Central memory CD4-positive, alpha-beta T cell (primary cell): ENCODE data around the gene PTGER4.
"Not testable (repeated sequence)": the region's sequence is repeated elsewhere in the genome, so short reads cannot be mapped to it uniquely, and the experiment has no call there.

Source experiments
- DNase-seq: peaks from one replicate; pipeline ENCODE4 v3.0.0; 2022
- total RNA-seq, 3 experiments: gene quantifications; one replicate each; lab custom pipeline; 2026; lab: John Stamatoyannopoulos, UW

The PTGER4 gene
- total RNA-seq: 71.6 to 344 (median 305) reads per million in 3 experiments

DNA sequence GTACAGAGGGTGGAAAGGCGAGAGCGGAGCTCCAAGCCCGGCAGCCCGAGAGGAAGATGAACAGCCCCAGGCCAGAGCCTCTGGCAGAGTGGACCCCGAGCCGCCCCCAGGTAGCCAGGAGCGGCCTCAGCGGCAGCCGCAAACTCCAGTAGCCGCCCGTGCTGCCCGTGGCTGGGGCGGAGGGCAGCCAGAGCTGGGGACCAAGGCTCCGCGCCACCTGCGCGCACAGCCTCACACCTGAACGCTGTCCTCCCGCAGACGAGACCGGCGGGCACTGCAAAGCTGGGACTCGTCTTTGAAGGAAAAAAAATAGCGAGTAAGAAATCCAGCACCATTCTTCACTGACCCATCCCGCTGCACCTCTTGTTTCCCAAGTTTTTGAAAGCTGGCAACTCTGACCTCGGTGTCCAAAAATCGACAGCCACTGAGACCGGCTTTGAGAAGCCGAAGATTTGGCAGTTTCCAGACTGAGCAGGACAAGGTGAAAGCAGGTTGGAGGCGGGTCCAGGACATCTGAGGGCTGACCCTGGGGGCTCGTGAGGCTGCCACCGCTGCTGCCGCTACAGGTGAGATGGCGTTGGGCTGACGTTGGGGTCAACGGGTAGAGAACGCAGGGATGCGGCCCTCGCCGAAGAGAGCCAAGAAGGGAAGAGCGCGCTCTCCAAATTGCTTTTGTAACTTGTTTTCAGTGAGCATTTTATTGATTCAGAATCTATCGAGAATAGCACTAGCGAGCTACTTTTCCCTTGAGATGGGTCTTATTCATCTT lies at the start of gene PTGER4:
TSS of gene PTGER4 (plus strand) at position 3 of the 769 bp plus-strand sequence. CDS start 1,079 bp downstream, outside the sequence.
- no peak for DNase-seq

DNA sequence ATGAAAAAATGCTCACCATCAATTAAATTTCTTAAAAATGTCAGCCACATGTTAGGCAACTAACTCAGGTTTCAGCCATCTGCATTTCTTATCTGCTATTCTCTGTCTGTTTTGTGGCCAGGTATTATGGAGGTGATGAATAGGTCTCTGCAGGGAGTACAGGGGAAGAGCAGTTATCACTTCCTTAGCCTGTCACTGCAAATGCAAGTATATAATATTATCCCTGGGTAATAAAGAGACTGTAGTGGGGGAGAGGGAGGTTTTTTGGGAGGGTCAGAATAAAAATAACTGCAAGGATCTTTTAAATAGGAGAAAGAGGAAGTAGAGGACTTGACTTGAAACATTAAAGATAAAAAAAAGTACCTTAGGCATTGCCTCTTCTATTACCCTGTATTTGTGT lies 49.6 kb upstream of the PTGER4 start:
- no peak for DNase-seq

DNA sequence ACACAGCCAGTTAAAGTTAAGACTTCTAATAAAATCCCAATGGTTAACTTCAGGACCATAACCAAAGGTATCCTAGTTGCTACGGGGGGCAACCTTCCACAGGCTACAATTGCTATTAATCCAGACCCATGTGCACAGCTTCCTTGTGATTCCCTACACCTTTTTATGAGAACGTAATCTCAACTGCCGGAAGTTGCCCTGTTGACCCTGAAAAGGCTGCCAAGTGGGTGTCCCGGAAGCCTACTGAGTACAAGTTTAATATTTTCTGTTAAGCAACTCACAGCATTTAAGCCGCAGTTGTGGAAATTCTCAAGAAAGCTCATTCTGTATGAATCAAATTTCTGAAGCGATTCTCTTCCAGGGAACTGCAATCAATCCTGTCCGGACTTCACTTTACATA lies 48.5 kb upstream of the PTGER4 start:
- no peak for DNase-seq

DNA sequence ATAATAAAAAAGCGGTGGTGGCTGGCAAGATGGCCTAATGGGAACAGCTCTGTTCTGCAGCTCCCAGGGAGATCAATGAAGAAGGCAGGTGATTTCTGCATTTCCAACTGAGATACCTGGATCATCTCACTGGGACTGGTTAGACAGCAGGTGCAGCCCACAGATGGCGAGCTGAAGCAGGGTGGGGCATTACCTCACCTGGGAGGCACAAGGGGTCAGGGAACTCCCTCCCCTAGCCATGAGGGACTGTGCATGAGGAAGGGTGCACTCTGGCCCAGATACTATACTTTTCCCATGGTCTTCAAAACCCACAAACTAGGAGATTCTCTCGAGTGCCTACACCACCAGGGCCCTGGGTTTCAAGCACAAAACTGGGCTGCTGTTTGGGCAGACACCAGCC lies 45.6 kb upstream of the PTGER4 start:
- DNase-seq: no peak

DNA sequence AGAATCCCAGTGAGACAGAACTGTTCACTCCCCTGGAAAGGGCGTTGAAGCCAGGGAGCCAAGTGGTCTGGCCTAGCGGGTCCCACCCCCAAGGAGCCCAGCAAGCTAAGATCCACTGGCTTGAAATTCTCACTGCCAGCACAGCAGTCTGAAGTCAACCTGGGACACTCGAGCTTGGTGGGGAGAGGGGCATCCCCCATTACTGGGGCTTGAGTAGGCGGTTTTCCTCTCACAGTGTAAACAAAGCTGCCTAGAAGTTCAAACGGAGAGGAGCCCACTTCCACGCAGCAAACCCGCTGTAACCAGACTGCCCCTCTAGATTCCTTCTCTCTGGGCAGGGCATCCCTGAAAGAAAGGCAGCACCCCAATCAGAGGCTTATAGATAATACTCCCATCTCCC lies 45.1 kb upstream of the PTGER4 start:
- no peak for DNase-seq

DNA sequence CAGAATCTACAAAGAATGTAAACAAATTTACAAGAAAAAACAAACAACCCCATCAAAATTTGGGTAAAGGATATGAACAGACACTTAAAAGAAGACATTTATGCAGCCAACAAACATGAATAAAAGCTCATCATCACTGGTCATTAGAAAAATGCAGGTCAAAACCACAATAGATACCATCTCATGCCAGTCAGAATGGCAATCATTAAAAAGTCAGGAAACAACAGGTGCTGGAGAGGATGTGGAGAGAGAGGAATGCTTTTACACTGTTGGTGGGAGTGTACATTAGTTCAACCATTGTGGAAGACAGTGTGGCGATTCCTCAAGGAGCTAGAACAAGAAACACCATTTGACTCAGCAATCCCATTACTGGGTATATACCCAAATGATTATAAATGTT lies 40.2 kb upstream of the PTGER4 start:
- not testable (repeated sequence) for DNase-seq

DNA sequence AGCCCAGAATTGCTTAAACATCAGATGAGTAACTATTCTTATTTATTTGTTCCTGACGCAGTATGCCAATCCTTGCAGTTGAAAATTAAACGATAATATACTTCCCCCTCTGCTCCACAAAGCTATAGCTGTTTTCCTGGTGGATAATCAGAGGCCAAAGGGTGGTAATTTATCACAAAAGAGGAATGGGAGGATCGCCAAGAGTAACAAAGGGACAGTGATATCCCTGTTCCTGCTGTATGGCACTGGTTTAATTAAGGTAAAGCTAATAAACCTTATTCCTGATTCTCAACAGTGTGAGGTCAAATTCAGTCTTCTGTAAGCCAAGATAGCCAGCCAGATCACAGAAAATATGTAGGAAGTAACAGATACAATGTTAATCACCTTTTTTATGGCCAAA lies 33.4 kb upstream of the PTGER4 start:
- DNase-seq: no peak

DNA sequence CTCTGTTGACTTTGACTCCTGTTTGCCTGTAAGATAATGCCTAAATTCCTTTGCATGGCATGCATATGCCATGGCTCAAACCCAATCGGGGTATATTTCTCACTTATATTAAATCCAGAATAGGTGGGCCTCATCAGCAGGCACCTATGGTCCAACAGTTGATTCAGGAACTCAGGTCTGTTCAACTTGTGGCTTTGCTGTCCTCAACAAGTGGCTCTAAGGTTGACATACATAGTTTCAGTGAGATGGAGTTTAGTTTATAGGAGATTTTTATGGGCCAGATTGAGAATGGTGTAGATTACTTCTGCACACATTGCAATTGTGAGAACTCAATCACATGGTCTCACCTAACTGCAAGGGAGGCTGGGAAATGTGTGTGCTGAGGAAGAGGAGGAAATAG lies 31.6 kb upstream of the PTGER4 start:
- no peak for DNase-seq

DNA sequence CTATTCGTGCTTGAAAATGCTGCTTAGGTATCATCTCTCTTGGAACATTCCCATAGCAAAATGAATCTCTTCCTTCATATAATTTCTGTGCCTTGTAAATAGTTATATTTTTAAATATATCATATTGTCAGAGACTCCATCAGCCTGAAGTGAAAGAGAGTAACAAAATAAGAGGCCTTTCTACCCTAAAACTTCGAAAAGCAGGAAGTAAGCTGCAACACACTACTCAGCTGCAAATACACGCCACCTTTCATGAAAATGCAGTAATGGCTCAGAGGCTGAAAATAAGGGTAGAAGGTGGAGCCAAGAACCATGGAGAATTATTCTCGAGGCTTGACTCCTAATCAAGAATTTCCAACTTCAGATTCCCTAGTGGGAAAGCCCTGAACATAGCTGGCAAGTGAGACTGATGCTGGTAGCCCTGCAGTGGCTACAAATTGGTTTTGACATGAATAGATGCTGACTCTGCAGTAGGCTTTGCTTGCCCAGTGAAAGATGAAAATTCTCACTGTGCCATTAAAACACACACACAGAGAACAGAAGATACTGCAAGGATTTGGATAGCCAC lies 30.2 kb upstream of the PTGER4 start:
- DNase-seq: peak; percentile 18

DNA sequence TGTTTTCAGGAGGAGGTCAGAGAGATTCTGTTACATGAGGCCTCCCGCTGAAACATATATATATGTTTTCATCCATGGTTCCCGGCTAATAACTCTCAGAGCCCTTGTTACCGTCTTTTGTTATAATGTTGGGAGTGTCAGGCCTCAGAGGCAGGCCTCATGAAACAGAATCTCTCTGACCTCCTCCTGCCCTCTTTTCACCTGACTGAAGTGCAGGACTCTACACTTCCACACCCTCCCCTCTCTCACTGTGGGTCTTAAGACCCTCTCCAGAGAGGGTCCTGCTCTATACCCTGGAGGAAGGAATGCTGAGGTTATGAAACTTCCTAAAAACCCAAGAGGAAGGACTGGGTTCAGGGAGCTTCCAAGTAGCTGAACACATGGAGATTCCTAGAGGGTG lies 28.5 kb upstream of the PTGER4 start:
- DNase-seq: no peak

DNA sequence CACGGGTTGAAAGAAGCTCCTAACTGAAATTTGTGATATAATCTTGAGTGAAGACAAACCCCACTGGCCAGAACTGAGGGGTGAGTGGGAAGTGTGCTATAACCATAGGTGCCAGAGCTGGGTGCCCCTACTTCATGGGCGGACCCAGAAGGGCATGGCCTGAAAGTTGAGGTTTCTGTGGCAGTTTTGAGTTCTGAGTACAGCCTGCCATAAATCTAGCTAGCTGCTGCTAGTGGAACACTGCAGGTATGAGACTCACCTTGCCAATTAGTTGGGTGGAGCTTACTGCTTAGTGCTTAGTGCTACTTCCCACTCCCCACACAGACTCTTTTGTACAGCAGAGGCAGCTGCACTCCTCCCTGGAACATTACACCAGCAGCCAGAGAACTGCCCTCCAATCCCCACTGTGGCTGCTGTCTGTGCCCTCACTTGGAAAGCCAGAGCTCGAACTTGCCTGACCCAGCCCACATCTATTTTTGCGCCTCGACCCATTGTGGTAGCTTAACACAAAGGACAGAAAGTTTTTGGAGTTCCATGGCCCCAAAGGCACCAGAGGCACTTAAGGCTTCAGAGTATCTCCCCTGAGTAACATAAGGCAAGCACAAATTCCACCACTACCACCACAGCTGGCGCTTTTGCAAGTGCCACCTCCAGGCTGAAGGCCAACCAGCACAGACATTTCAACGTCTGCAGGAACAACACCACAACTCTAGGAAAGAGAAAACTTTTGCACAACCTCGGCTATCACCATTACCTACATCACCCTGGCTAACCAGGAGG lies 27.1 kb upstream of the PTGER4 start:
- DNase-seq: no peak

DNA sequence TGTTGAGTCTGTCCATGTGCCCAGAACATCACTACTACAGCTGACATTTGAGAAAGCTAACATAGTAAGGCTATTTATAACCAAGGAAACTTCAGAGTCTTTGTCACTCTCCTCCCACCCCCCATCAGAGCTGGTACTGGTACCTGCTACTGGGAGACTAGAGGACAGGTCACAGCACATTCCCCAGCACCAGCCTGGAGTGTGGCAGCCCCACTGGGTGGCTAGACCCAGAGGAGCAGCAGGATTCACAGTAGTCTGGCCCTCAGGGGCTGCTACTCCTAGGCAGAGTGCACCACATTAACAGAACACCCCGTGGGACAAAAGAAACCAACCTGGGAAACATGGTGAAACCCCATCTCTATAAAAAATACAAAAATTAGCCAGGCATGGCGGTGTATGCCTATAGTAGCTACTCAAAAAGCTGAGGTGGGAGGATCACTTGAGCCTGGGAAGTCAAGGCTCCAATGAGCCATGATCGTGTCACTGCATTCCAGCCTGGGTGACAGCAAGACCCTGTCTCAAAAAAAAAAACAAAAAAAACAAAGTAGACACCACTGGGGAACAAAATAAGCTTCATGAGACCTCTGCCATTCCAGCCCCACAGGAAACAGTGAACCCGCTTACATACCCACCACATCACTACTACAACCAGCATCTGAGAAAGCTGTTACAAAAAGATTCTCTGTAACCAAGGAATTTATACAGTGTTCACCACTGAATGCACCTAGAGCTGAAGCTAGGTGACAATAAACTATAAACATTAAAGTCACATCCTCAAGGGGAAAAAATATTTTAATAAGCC lies 26.3 kb upstream of the PTGER4 start:
- peak; percentile 24 for DNase-seq

DNA sequence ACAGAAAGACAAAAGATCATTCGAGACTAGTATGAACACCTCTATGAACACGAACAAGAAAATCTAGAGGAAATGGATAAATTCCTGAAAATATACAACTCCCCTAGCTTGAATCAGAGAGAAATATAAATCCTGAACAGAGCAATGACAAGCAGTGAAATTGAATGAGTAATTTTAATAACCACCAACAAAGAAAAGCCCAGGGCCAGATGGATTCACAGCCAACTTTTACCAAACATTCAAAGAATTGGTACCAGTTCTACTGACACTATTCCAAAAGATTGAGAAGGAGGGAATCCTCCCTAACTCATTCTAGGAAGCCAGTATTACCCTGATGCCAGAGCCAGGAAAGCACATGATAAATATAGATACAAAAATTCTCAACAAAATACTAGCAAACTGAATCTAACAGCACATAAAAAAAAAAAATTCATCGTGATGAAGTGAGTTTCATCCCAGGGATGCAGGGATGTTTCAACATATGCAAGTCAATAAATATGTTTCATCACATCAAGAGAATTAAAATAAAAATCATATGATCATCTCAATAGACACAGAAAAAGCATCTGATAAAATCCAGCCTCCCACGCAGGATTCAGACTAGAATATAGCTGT lies 25.2 kb upstream of the PTGER4 start:
- no peak for DNase-seq

DNA sequence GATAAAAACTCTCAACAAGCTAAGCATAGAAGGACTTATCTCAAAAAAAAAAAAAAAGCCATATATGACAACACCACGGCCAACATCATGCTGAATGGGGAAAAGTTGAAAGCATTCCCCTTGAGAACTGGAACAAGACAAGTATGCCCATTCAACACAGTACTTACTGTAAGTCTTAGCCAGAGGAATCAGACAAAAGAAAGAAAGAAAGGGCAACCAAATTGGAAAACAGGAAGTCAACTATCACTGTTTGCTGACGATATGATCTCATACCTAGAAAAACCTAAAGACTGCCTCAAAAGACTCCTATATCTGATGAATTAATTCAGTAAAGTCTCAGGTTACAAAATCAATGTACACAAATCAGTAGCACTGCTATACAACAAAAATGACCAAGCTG lies 24.6 kb upstream of the PTGER4 start:
- DNase-seq: no peak

DNA sequence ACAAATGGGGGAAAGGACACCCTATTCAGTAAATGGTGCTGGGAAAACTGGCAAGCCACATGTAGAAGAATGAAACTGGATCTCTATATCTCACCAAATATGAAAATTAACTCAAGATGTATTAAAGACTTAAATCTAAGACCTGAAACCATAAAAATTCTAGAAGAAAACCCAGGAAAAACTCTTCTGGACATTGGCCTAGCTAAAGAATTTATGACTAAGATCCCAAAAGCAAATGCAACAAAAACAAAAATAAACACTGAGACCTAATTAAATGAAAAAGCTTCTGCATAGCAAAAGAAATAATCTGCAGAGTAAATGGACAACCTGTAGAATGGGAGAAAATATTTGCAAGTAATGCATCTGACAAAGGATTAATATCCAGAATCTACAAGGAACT lies 23.6 kb upstream of the PTGER4 start:
- not testable (repeated sequence) for DNase-seq

DNA sequence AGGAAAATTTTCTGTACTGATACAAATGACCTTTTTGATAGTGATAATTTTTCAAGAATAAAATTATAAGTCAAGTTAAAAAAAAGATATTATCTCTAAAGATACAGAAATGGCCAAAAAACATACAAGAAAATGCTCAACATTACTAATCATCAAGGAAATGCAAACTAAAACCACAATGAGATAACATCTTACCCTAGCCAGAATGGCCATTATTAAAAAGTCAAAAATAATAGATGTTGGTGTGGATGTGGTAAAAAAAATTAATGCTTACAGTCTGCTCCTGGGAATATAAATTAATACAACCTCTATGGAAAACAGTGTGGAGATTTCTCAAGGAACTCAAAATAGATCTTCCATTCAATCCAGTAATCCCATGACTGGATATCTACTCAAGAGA lies 22.9 kb upstream of the PTGER4 start:
- DNase-seq: no peak

DNA sequence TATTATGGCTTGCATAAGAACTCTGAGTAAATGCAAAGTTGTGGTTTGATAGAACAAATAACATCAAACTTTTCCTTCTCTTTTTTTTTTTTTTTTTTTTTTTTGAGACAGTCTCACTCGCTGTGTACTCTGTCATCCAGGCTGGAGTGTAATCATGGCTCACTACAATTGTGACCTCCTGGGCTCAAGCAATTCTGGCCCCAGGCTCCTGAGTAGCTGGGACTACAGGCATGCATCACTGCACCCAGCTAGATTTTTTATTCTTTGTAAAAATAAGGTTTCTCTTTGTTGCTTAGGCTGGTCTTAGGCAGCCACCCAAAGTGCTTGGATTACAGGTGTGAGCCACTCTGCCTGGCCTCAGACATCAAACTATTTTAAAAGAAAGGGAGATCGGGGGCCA lies 19.0 kb upstream of the PTGER4 start:
- DNase-seq: no peak

DNA sequence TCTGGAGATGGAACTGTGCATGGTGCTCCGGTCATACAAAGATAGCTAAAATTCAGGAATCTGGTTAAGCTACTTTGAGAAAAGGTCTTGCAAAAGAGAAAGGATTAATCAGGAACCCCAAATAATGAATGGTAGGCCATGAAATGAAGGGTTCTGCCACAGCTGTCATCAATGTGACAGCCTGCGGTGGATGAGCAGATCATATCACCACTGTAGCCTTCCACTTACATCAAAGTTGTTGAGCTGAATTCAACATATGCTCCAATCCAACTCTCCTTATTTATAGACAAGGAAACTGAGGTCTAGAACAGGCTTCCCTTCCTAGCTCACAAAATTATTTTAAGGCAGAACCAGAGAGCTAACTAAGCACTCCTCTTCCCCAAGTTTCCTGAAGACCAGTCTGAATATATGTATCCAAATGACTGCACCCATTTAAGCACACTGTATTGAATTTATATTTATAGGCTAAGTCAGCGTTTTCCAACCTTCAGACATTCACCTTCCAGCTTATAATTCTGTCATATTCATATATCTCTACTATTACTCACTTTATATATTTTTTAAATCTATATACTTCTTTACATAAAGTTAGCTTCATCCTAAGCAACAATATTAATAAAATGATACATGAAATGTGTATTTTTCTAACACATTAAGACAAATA lies 13.9 kb upstream of the PTGER4 start:
- DNase-seq: no peak

DNA sequence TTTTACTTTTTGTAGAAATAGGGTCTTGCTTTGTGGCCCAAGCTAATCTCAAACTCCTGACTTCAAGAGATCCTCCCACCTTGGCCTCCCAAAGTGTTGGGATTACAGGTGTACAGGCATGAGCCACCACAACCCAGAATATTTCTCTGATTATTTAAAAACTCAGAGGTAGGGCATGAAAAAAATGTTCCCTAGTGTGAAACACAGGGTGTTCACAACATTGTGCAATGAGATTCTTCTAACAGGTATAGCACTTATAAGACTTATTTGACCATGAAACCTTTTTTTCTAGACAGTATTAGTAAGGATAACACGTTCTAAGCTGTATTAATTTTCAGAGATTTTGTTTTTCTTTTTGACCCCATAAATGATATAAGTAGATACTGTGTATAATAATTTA lies 13.1 kb upstream of the PTGER4 start:
- no peak for DNase-seq

DNA sequence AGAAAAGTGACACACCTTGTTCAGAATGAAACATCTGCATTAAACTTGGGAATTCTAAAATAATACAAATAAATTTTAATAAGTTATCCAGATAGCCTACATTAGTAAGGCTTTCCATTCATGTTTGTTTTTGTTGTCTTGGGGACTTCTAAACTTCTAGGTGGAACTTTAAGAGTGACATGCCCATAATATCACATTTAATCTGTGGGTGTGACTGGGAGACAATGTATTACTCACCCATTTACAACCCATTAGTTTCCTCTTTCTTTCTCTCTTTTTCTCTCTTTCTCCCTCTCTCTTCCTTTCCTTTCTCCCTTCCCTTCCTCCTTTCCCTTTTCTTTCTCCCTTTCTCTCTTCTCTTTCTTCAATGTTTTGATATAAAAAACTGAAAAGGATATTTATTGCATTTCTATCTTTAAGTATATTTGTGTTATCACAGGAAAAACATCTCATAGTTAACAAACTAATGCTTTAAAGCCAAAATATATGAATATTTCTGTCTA lies 12.5 kb upstream of the PTGER4 start:
- no peak for DNase-seq

DNA sequence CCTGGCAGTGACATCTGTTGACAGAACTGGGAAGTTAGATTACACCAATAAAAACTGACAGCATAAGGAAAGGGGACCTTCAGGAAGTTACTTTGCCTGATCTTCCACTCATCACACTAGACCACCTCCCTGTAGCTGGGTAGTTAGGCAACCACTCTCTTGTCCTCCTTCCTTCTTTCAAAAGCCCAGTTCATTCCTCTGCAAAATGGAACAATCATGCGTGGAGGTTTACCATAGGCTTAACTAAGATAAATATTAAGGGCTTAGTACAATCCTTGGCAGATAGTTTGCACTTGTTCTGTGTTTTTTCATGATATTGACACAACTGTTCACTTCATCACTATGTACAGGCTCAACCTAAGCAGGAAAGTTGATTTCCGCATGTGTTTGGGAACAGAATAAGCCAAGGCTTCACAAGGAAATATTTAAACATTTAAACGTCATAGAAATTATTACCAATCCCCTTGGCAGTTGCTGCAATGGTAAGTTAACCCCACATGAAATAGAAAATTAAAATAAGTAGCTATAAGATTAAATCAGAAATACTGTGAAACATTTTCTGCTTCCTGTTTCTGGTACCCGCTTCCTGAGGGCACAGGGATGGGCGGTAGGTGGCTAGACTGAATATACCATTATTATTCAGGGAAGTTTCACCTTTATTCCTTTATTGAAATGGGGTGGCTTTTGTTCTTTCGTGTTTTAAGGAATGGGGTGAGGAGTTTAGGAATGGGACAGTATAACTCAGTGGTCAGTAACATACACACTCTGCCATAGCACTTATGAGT lies 9.9 kb upstream of the PTGER4 start:
- no peak for DNase-seq
